ENCODE results near the gene STX12.

Gene STX12

DNA sequence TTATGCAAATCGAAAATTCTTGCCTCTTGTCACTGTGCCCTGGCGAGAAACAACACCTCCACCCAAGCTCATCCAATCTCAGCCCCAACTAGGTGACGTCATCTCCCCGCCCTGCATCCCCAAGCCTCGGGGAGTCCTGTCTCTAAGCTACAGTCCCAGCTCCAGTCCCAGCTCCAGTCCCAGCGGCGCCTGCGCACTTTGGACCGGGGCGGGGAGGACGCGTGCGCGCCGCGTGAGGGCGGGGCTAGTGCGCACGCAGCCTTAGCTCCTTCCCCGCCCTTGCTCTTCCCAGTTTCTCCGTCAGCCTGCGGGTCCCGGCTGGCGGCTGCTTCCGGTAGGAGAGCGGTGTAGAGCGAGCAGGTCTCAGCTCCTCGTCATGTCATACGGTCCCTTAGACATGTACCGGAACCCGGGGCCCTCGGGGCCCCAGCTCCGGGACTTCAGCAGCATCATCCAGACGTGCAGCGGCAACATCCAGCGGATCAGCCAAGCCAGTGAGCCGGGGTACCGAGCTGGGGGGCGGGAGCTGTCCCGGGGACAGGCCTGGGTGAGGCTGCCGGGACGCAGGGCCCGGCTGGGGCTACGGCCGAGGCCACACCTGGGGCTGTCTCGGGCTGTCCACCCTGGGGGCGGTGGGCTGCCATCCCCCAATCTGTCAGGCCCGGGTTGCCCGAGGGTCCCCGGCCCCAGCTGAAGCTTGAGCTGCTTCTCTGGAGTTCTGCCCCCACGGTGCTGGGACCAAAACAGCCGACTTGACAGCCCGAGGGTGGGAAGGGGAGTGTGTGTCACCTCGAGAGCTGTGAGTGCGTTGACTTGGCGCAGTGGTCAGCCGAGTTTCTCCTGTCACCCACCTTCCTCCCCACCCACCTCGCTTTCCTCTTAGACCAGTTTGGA lies at the start of gene STX12:
Gene STX12, plus strand, starts transcription at position 288 of the 894 bp plus-strand sequence. Its CDS starts 89 bp downstream, at position 377.
- peak; percentile 99 for DNase-seq (ENCODE audit: low read depth in 2 of 2)

DNA sequence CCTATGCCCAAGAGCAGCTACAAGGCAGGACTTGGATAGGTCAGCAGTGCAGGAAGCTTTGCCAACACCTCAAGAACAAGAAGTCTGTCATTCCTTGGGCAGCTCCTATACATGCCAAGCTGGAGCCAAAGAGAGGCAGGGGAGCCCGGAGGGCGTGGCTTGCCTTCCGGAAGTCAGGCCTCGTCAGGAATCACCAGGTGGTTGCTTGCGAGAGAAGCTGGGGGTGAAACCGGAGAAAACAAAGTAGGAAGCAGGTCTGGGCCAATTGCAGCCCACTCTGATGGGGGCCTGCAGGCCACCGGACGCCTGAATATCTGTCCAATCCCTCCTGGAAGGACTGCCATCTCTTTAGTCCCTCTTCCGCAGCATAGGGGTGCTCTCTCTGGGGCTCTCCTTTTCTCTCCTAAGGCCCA lies 48.1 kb upstream of the STX12 start:
- no peak for DNase-seq (ENCODE audit: low read depth in 2 of 2)

DNA sequence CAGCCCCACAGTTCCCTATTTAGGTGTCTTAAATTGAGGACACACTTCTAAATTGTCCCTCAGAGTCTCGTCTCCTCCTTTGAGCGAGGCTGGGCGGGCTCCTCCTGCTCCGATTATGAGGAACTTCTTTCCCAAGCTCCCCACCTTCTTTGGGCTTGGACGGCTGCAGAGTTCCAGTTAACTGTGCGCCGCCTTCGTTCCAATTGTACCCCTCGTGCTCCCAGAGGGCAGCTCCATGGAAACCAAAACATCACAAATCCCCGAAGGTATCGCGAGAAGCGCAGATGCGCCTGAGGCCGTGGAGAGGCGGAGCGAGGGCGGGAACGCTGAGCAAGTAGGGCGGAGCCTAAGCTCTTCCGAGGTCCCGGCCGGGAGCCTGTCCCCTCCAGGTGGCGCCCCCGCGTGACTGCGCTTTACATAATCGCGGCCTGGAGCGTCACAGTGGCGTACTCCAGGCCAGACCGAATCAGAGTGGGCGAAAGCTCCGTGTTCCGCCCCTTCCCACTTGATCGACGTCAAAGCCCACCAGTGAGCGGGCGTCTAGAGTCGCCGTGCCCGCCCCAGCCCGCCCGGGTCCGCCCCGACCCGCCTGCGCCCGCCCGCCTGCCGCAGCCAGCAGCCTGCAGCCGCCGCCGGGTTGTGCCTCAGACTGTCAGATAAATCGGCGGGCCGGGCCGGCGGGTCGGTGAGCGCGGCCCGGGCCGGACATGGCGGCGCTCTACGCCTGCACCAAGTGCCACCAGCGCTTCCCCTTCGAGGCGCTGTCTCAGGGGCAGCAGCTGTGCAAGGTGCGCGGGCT lies 47.4 kb upstream of the STX12 start, which contains the start of gene FAM76A:
Gene FAM76A, plus strand, starts transcription at position 588 of the 799 bp plus-strand sequence. Its CDS starts 120 bp downstream, at position 708.
- DNase-seq (ENCODE audit: low read depth in 2 of 2): peak; percentile 98 to 99

DNA sequence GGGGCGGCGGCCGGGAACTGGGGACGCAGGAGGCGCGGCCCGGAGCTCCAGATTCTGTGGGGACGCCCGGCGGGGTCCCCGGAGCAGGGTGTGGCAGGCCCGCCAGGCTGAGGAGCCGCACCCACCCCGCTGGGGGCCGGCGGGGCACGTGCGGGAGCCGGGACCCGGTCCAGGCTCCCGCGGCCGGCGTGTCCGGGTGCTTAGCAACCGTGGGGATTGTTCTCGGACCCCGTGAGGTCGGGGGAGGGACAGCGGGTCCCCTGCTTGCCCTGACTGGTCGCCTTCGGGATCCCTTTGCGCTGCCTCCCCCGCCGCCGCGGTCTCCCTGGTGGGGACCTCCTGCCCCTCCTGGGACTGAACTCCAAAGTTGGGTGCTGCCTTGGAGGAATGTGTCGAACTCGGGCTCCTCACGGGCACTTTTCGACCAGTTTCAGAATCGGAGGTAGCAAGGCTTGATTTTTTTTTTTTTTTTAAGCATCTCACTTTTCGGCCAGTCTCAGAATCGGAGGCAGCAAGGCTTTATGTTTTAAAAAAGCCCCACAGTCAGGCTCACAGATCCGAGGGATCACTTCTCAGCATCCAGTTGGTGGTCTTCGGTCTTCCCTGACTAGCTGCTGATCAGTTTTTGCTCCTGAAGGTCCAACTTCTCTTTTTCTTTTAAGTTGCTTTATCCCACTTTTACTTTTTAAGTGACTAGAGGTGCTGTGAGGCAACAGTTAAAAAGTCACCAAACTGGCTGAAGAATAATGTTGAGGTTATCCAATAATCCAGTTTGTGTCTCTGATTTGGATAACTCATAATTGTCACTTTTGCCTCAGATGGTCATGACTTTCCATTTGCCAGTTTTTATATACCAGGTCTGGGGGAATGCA lies 46.6 kb upstream of the STX12 start:
- peak; percentile 9 to 11 for DNase-seq (ENCODE audit: low read depth in 2 of 2)

DNA sequence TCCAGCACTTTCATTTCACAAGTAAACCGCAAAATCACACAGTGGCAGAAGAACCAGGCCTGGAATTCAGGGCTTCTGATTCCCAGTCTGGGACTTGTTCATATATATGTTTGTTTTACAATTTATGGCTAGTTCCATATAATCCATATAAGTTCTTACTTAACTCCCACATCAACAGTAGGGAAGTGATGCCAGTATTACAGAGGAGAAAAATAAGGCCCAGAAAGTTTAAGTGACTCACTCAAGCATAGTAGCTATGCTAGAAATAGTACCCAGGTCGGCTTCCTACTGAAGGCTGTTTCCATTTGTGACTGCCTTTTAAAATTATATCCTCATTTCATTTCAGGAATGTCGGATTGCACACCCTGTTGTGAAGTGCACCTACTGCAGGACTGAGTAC lies 45.9 kb upstream of the STX12 start:
- DNase-seq (ENCODE audit: low read depth in 2 of 2): no peak

DNA sequence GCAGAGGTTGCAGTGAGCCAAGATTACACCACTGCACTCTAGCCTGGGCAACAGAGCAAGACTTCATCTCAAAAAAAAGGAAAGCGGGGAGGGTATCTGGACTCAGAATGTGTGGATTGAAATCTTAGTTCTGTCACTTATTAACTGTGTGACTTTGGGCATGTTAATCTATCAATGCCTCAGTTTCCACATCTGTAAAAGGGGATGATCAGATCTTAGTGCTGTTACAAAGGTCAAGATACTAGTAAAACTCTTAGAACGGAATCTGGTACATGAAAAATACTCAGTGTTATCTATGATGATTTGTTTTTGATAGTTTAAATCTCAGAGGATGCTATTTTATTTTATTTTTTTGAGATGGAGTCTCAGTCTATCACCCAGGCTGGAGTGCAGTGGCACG lies 36.8 kb upstream of the STX12 start:
- no peak for DNase-seq (ENCODE audit: low read depth in 2 of 2)

DNA sequence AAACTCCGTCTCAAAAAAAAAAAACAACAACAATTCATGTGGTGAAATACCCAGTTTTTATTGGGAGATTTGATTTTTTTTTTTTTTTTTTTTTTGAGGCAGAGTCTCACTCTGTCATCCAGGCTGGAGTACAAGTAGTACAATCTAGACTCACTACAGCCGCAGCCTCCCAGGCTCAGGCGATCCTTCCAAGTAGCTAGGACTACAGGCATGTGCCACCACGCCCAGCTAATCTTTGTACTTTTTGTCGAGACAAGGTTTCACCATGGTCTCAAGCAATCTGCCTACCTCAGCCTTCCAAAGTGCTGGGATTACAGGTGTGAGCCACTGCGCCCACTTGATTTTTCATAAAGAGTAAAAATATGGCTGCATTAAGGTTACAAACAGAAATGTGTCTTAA lies 31.9 kb upstream of the STX12 start:
- DNase-seq (ENCODE audit: low read depth in 2 of 2): no peak

DNA sequence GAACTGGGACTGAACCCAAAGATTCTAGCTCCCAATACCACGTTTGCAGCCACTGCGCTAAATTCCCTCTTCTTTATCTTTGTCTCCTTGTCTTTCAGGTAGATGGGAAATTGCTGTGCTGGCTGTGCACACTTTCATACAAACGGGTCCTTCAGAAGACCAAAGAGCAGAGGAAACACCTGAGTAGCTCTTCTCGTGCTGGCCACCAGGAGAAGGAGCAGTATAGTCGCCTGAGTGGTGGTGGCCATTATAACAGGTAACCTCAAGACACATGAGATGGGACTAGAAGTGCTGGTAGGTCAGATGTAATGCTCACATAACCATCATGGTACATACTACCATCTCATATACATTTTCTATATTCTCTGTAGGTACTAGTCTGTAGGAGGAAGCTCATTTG lies 28.5 kb upstream of the STX12 start:
- no peak for DNase-seq (ENCODE audit: low read depth in 2 of 2)

DNA sequence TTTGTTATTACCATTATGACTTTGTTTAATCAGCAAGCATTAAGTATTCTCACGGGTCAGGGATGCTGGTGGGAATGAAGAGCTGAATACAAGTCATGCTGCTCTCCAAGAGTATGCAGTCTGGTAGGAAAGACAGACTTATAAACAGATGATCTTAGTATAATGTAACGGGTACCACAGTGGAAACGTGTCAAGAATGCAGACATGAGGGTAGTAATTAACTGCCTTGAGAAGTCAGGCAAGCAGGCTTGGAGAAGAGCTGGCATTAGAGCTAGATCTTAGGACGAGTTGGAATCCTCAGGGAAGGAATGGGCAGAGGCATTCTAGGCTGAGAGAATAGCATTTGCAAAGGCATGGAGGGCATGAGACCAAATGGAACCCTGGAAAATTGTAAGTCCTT lies 27.6 kb upstream of the STX12 start:
- no peak for DNase-seq (ENCODE audit: low read depth in 2 of 2)

DNA sequence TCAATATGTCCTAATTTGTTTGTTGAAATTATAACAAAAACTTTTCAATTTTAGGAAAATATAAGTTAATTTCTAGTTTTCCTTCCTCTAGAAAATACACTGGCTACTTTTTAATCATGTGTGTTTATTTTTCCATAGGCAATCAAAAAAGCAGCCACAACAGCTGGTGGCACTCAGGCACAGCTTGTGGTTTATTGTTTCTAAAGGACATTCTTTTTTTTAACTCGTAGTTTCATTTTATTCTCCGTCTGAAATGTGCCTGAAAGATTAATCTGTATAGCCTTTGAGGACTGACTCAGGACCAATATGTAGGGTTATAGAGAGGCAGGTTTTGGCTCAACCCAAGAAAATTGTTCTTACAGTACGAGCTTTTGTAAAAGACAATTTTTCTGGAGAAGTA lies 20.7 kb upstream of the STX12 start:
- no peak for DNase-seq (ENCODE audit: low read depth in 2 of 2)

DNA sequence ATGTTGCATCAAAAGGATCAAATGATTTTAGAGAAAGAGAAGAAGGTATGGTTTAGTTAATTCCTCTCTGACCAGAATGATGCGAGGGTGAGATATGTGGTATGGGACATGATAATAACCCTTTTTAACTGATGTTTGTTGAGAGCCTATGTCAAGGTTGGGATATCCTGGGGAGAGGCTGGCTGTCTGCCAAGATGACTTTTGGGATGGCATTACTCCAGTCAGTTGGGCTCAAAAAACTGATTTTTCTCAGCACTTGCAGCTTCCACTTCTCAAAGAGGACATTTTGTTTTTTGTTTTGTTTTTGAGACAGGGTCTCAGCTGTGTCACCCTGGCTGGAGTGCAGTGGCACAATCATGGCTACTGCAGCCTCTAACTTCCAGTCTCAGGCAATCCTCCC lies 17.7 kb upstream of the STX12 start:
- no peak for DNase-seq (ENCODE audit: low read depth in 2 of 2)

DNA sequence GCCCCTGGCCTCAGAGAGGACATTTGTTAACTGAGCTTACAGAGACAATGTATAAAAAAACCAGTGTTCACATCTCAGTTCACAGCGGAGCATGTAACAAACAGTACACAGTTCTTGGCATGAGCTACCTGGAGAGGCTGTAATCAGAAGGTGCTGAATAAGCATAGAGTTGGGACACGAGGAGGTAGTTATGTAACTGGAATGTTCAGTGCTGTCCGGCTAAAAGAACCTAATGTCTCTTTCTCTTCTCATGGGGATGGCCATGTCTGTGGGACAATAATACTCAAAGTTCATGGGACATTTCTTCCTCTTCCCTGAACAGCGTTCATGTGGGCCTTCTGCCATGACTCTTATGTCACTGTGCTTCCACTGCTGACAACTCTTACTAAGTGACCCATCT lies 17.2 kb upstream of the STX12 start:
- no peak for DNase-seq (ENCODE audit: low read depth in 2 of 2)

DNA sequence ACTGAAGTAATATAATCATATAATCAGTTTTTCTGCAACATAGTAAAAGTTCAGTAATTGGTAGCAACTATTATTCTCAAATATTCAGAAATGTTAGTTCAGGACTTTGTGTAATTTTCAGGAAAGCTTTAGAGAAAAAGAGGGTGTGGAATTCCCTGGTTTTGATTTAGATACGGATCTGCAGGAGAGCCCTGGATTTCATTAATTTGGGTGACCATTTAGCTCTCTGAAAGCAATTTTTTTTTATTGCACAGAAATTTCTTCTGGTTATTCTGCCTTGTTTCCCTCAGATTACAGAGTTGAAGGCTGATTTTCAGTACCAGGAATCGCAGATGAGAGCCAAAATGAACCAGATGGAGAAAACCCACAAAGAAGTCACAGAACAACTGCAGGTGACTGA lies 13.8 kb upstream of the STX12 start:
- DNase-seq (ENCODE audit: low read depth in 2 of 2): no peak

DNA sequence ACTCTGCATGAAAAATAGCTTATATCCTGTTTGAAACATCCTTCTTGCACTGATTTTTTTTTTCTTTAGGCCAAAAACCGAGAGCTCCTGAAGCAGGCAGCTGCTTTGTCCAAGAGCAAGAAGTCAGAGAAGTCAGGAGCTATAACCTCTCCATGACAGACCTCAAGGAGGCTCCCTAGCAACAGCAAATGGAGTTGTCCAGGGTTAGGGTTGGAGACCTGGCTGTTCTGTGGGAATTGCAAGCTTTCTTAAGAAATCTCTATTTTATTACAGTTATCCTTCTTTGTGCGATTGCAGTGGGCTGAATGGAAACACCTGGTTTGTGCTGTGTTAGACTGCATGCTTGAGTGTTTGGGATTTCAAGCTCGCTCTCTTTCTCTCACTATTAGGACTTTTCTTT lies 12.6 kb upstream of the STX12 start:
- no peak for DNase-seq (ENCODE audit: low read depth in 2 of 2)

DNA sequence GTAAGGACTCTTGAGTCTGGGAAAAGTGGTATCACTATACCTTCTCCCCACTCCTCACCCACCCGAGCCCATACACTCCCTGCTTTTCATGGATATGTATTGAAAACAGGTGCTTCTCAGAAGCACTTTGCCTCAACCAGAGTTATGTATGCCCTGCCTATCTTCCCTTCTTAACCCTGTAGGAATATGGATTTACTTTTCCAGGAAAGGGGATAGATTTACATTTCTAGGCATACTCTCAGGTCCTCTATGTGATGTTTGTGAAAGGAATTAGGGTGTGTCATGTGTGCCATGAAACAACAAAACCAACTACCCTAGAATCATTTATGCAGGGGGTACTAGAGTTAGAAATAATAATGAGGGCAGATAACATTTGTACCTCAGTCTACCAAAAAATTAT lies 11.0 kb upstream of the STX12 start:
- DNase-seq (ENCODE audit: low read depth in 2 of 2): no peak

DNA sequence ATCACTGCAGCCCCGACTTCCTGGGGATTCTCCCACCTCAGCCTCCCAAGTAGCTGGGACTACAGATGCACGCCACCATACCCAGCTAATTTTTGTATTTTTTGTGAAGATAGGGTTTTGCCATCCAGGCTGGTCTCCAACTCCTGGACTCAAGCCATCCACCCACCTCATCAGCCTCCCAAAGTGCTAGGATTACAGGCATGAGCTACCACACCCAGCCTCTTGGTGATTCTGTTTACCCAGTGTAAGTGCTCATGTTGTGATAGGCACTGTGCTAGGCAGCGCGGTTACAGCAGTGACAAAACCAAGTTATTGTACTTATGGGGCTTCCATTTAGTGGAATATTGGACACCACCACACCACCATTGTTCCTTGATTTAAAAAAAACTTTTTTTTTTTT lies 9.7 kb upstream of the STX12 start:
- DNase-seq (ENCODE audit: low read depth in 2 of 2): no peak

DNA sequence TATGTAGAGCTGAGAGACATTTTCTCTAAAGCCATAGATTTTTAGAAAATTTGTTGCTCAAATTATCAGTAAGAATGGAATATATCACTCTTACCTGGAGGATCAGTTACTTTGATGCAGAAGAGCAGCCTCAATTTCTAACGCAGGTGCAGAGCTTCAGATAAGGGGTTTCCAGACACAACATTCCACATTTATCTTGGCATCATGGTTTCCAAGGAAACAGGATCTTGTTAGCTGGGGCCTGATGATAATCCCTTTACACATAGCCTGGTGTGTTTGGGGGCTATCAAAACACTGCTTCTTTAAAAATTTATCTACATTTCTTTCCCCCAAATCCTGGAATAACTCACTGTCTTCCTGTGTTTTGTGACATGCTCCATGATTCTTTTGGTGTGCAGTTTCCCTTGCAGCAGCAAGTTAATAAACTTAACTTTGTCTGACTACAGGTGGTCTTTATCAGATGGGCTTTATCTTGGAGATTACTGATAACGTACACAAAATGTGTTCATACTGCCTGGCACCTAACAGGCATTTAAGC lies 2.7 kb upstream of the STX12 start:
- no peak for DNase-seq (ENCODE audit: low read depth in 2 of 2)

DNA sequence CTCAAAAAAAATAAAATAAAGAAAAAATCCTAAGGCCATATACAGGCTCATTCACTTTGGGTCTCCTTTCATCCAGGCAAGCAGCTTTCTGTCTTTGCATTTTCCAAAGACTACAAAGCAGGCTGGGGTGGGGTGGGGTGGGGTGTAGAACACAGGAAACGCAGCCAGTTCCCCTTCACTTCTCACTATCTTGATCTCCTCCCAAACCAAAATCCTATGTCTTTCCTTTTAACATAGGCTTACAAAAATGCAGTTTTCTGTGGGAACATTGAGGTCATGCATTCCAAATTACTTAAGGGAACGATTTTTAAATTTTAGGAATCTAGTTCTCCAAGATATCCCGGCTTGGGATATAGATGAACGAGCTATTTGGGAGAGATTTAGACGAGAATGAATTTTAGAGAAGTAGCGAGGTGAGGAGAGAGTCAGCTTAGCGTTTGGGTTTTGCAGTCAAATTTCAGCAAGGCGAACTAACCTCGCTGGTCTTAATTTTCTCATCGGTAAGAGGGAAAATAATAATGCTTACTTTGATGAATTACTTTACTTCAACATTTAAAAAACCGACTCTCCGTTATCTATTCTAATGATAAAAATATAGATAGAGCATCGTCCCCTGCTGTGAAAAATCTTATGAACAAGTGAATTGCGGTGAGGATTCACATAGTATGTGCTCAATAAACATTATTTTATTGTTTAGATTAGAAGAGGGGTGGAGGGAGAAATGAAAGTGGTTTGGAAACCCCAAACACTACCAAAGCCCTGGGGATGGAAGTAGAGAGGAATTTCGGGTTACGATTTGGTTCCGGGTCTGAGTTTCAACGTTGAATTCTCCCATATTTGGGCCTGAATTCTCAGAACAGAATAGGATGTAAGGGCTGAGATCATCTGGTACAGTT lies 735 bp upstream of the STX12 start:
- no peak for DNase-seq (ENCODE audit: low read depth in 2 of 2)

DNA sequence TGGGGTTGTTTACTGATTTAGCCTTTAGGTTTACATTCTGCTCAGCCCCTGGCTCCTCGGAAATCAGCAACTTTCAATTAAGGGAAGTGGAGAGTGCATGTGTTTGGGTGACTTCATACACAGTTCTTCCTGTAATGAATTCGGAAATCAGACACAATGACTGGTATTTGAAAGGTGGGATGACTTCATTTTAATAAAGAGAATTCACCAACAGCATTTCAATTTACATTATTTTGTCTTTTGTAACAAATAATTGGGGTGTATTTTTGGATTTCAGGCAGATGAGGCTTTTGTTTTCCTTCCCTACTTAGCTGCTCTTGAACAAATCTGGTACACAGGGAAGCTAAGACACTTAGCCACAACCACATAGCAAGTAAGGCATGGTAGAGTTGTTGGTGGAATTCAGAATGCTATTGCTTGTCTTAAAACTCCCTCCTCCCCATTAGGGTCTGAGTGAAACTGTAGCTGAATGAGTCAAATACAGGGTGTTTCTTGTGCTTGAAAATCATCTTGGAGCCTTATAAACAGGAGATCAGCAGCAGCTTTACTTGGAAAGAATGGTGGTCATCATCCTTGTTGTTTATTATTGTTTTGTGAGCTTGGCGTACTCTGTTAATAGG lies 917 bp downstream of the STX12 start:
- no peak for DNase-seq (ENCODE audit: low read depth in 2 of 2)

DNA sequence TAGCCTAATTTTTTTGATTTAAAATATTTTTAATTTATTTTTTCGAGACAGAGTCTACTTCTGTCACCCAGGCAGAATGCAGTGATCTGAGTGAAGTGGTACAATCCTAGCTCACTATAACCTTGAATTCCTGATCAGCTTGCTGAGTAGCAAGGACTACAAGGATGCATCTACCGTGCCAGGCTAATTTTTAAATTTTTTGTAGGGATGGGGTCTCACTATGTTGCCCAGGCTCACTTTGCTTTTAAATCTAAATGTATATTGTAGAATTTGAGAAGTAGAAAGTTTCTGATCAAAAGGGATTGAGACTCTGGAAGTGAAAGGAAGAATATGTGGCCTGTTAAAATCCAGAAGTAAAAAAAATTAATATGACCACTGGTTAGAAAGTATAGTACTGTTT lies 1.6 kb downstream of the STX12 start:
- DNase-seq (ENCODE audit: low read depth in 2 of 2): no peak
